Hepatocyte (in vitro differentiated cells): ENCODE data around the gene PLAAT3. TPM values are rescaled to one million over a fixed set of nuclear protein-coding genes. Genes with fewer than 3 reads are reported as not detected.
A peak's percentile ranks its signal among the peaks of the same experiment; 100 is the strongest.
"Not testable (repeated sequence)": the region's sequence is repeated elsewhere in the genome, so short reads cannot be mapped to it uniquely, and the experiment has no call there.

Source experiments
- DNase-seq: peaks from one replicate; pipeline ENCODE4 v3.0.0-alpha.2; 2016; ENCODE audit warnings: low spot score
- H2AFZ ChIP-seq: fragments of 200-600 bp; sonication (generic); 2 replicates; pipeline ENCODE4 v1.6.0; 2016; ENCODE audit warnings: antibody characterized with exemption, mild to moderate bottlenecking
- H3K27ac ChIP-seq: fragments of 200-600 bp; sonication (generic); 2 replicates; pipeline ENCODE4 v1.5.1; 2016; ENCODE audit warnings: mild to moderate bottlenecking
- H3K27me3 ChIP-seq: fragments of 200-600 bp; sonication (generic); 2 replicates; pipeline ENCODE4 v1.6.1; 2016
- H3K36me3 ChIP-seq: fragments of 200-600 bp; sonication (generic); replicated peaks from 2 replicates; pipeline ENCODE4 v1.5.1; 2016; ENCODE audit warnings: low read depth; ENCODE audit not compliant: insufficient read depth
- H3K4me1 ChIP-seq: fragments of 200-600 bp; sonication (generic); 2 replicates; pipeline ENCODE4 v1.5.1; 2016; ENCODE audit warnings: mild to moderate bottlenecking, moderate library complexity; ENCODE audit not compliant: insufficient read depth
- H3K4me2 ChIP-seq: fragments of 200-600 bp; sonication (generic); 2 replicates; pipeline ENCODE4 v1.6.0; 2016
- H3K4me3 ChIP-seq: fragments of 200-600 bp; sonication (generic); 2 replicates; pipeline ENCODE4 v1.5.1; 2016; ENCODE audit warnings: mild to moderate bottlenecking
- H3K79me2 ChIP-seq: fragments of 200-600 bp; sonication (generic); 2 replicates; pipeline ENCODE4 v1.6.0; 2017; ENCODE audit warnings: mild to moderate bottlenecking
- H3K9me2 ChIP-seq: fragments of 200-600 bp; sonication (generic); replicated peaks from 2 replicates; pipeline ENCODE4 v1.6.0; 2017; ENCODE audit warnings: mild to moderate bottlenecking; ENCODE audit not compliant: insufficient read depth
- H3K9me3 ChIP-seq: fragments of 200-600 bp; sonication (generic); 2 replicates; pipeline ENCODE4 v1.5.1; 2016; ENCODE audit warnings: low read depth, mild to moderate bottlenecking
- H4K20me1 ChIP-seq: fragments of 200-600 bp; sonication (generic); 2 replicates; pipeline ENCODE4 v1.6.0; 2016; ENCODE audit warnings: mild to moderate bottlenecking; ENCODE audit not compliant: insufficient read depth, poor library complexity, severe bottlenecking
- EZH2 ChIP-seq: fragments of 200-600 bp; sonication (generic); IDR thresholded peaks from 2 replicates; pipeline ENCODE4 v1.6.1; 2016; ENCODE audit warnings: antibody characterized with exemption, mild to moderate bottlenecking, borderline replicate concordance
- EZH2phosphoT487 ChIP-seq: fragments of 200-600 bp; sonication (generic); IDR thresholded peaks from one replicate; pipeline ENCODE4 v1.6.1; 2018; ENCODE audit warnings: antibody characterized with exemption, mild to moderate bottlenecking, low read depth, moderate library complexity; ENCODE audit not compliant: unreplicated experiment, severe bottlenecking
- WGBS: methylation state at CpG from one replicate; pipeline ENCODE4 v1.1.6; 2016; ENCODE audit warnings: low lambda C conversion rate; ENCODE audit errors: missing lambda C conversion rate; 5-methylcytosine and 5-hydroxymethylcytosine counted together
- polyA plus RNA-seq: library from polyadenylated mRNA; unstranded; fragments of >200 nt; fragmentation: Nextera tagmentation; extraction: Ambion mirVana; gene quantifications from 2 replicates; pipeline ENCODE4 v1.2.1, GENCODE V29; 2016
- total RNA-seq: library from RNA; depleted of rRNA; stranded (reverse); fragments of >200 nt; gene quantifications from 2 replicates; pipeline ENCODE4 v1.2.3, GENCODE V29; 2014
- TF ChIP-seq, protein P1 (sequence below): fragments of 200-600 bp; sonication (generic); IDR thresholded peaks from 2 replicates; pipeline ENCODE4 v1.5.1; 2016; ENCODE audit warnings: antibody characterized with exemption, mild to moderate bottlenecking; ENCODE audit not compliant: poor library complexity

Gene PLAAT3
- total and polyA plus RNA-seq, 2 experiments from 2014 or later, result 32.4 to 49.6 TPM

DNA sequence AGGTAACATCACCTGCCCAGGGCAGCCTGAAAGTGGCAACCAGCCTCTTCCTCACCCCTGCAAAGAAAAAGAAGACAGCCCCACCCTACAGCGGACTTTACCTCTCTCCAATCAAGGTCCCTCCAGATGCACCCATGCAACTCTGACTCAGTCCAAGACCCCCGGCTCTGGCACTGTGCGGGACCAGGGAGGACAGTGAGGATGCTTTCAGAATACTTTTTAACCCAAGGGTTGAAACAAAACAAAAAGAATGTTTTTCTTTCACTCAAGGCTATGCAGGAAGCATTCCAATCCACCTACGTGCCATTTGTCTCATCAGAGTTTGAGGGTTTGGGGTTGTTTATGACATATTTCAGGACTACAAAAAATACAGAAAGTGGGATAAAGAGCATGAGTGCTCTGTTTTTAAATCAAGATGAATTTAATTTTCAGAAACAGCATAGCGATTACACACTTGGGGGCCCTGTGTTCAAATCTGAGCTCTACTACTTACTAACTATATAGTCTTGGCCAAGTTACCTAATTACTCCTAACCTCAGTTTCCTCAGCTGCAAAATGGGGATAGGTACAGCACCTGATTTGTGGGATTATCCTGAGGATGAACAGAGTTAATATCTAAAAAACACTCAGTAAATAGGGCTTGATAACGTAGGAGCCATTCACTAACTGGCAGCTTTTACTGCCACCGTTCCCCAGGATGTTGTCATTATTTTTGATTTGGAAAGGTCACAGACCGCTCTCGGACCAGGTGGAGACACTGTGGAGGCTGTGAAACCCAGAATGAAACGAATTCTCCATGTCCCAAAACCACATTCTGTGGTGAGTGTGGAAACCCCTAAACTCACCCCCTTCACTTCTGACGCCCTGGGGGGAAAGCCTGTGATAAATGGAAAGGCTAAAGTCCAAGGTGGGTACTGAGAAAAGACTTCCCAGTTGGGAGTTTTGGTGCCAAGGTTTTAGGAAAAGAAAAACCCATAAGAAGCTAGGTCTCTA is 5.6 kb downstream of the PLAAT3 start:
- H3K79me2 ChIP-seq, result peaks cover 36% of the 10 kb centered on the region
- TF ChIP-seq, protein P1, sequence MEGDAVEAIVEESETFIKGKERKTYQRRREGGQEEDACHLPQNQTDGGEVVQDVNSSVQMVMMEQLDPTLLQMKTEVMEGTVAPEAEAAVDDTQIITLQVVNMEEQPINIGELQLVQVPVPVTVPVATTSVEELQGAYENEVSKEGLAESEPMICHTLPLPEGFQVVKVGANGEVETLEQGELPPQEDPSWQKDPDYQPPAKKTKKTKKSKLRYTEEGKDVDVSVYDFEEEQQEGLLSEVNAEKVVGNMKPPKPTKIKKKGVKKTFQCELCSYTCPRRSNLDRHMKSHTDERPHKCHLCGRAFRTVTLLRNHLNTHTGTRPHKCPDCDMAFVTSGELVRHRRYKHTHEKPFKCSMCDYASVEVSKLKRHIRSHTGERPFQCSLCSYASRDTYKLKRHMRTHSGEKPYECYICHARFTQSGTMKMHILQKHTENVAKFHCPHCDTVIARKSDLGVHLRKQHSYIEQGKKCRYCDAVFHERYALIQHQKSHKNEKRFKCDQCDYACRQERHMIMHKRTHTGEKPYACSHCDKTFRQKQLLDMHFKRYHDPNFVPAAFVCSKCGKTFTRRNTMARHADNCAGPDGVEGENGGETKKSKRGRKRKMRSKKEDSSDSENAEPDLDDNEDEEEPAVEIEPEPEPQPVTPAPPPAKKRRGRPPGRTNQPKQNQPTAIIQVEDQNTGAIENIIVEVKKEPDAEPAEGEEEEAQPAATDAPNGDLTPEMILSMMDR, result no peak
- TF ChIP-seq EZH2phosphoT487, result no peak
- no peak for TF ChIP-seq EZH2
- peak overlapping the region; percentile 16 for H3K27ac ChIP-seq
- no peaks in the 10 kb centered on the region for H4K20me1 ChIP-seq
- H3K27me3 ChIP-seq, result no peaks in the 10 kb centered on the region
- no peak overlapping the region for H3K4me2 ChIP-seq
- H3K9me3 ChIP-seq, result no peaks in the 10 kb centered on the region
- H3K9me2 ChIP-seq, result no peaks in the 10 kb centered on the region
- no peaks in the 10 kb centered on the region for H3K36me3 ChIP-seq
- 86% methylated on average over 11 of the region's 11 CpGs for WGBS
- no peak overlapping the region for H2AFZ ChIP-seq
- no peak overlapping the region for H3K4me3 ChIP-seq
- DNase-seq, result no peak
- peaks cover 21% of the 10 kb centered on the region for H3K4me1 ChIP-seq

GRCh38 chr11:63603180-63603518 is 11.1 kb downstream of the PLAAT3 start:
- WGBS, result 52% methylated on average over 3 of the region's 3 CpGs
- TF ChIP-seq EZH2phosphoT487, result no peak
- TF ChIP-seq EZH2, result no peak
- TF ChIP-seq, protein P1, result no peak
- H3K4me2 ChIP-seq, result no peak overlapping the region
- H2AFZ ChIP-seq, result no peak overlapping the region
- no peaks in the 10 kb centered on the region for H3K4me1 ChIP-seq
- no peak overlapping the region for H3K4me3 ChIP-seq
- peaks cover 19% of the 10 kb centered on the region for H3K79me2 ChIP-seq
- H3K27me3 ChIP-seq, result no peaks in the 10 kb centered on the region
- H3K36me3 ChIP-seq, result no peaks in the 10 kb centered on the region
- H4K20me1 ChIP-seq, result no peaks in the 10 kb centered on the region
- H3K9me2 ChIP-seq, result no peaks in the 10 kb centered on the region
- no peak overlapping the region for H3K27ac ChIP-seq
- DNase-seq, result no peak
- no peaks in the 10 kb centered on the region for H3K9me3 ChIP-seq

DNA sequence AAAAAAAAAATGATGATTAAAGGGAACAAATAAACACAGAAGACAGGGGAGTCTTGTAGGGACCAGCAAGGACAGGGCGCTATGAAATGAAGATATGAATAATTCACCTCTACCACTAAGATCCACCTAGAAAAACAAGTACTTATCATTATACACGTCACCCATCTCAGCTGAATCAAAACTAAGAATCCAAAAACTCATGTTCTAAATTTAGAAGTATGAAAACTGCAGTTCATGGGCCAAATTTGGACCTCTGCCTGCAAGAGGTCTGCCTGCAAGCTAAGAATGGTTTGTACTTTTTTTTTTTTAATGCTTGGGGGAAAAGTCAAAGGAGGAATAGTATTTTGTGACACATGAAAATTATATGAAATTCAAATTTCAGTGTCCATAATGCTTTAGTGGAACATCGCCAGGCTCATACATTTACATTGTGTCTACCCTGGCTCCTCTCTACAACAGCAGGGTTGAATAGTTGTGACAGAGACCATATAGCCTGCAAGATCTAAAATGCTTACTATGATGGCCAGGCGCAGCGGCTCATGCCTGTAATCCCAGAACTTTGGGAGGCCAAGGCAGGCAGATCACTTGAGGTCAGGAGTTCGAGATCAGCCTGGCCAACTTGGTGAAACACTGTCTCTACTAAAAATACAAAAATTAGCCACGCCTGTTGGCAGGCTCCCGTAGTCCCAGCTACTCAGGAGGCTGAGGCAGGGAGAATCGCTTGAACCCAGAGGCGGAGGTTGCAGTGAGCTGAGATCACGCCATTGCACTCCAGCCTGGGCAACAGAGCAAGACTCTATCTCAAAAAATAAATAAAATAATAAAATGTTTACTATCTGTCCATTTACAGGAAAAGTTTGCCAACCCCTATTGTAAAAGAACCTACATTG is 11.7 kb downstream of the PLAAT3 start:
- not testable (repeated sequence) for H4K20me1 ChIP-seq, H3K4me3 ChIP-seq, H3K4me1 ChIP-seq, H3K4me2 ChIP-seq, H2AFZ ChIP-seq, H3K9me2 ChIP-seq, H3K9me3 ChIP-seq, H3K27me3 ChIP-seq, DNase-seq, H3K27ac ChIP-seq, H3K36me3 ChIP-seq
- 93% methylated on average over 11 of the region's 11 CpGs for WGBS
- H3K79me2 ChIP-seq, result peaks cover 15% of the 10 kb centered on the region
